C4-2B (cell line): Measurements from ENCODE around the gene CD37.
"Not testable (repeated sequence)": the region's sequence is repeated elsewhere in the genome, so short reads cannot be mapped to it uniquely, and the experiment has no call there.

ENCODE experiments used
- ZFX ChIP-seq: fragments of 450-650 bp; IDR thresholded peaks from 2 replicates; pipeline ENCODE4 v1.6.1; 2017
- TF ChIP-seq, protein P1 (sequence below): fragments of 450-650 bp; conservative IDR thresholded peaks from 2 replicates; pipeline ENCODE4 v1.5.1; 2017; ENCODE audit warnings: mild to moderate bottlenecking

DNA sequence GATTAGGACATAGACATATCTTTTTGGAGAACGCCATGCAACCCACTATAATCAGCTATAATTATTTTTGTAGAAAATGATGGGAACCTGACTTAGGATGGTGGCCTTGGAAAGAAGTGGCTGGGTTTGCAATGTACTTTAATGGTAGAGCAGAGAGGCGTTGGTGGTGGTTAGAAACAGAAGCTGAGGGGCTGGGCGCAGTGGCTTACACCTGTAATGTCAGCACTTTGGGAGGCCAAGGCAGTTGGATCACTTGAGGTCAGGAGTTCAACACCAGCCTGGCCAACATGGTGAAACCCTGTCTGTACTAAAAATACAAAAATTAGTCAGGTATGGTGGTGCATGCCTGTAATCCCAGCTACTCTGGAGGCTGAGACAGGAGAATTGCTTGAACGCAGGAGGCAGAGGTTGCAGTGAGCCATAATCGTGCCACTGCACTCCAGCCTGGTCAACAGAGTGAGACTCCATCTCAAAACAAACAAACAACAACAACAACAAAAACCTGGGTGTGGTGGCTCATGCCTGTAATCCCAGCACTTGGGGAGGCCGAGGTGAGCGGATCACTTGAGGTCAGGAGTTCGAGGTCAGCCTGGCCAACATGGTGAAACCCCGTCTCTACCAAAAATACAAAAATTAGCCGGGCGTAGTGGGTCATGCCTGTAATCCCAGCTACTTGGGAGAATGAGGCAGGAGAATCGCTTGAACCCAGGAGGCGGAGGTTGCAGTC, 2.4 kb upstream of the CD37 start:
- TF ChIP-seq, protein P1, sequence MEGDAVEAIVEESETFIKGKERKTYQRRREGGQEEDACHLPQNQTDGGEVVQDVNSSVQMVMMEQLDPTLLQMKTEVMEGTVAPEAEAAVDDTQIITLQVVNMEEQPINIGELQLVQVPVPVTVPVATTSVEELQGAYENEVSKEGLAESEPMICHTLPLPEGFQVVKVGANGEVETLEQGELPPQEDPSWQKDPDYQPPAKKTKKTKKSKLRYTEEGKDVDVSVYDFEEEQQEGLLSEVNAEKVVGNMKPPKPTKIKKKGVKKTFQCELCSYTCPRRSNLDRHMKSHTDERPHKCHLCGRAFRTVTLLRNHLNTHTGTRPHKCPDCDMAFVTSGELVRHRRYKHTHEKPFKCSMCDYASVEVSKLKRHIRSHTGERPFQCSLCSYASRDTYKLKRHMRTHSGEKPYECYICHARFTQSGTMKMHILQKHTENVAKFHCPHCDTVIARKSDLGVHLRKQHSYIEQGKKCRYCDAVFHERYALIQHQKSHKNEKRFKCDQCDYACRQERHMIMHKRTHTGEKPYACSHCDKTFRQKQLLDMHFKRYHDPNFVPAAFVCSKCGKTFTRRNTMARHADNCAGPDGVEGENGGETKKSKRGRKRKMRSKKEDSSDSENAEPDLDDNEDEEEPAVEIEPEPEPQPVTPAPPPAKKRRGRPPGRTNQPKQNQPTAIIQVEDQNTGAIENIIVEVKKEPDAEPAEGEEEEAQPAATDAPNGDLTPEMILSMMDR, result not testable (repeated sequence)
- not testable (repeated sequence) for TF ChIP-seq ZFX
